ENCODE data around the gene SRGN.
"Not testable (repeated sequence)": the region's sequence is repeated elsewhere in the genome, so short reads cannot be mapped to it uniquely, and the experiment has no call there.

The SRGN gene

GRCh38 chr10:69087590-69088470, at the start of gene SRGN:
TSS of gene SRGN (plus strand) at chr10:69088103. CDS start at chr10:69088158, 55 bp downstream.
- peak; percentile 67 for DNase-seq

GRCh38 chr10:69040904-69041303, 47.0 kb upstream of the SRGN start:
- not testable (repeated sequence) for DNase-seq

GRCh38 chr10:69042417-69042816, 45.5 kb upstream of the SRGN start:
- DNase-seq, result no peak

GRCh38 chr10:69042838-69043237, 45.1 kb upstream of the SRGN start:
- DNase-seq, result no peak

GRCh38 chr10:69043931-69044531, 43.9 kb upstream of the SRGN start:
- no peak for DNase-seq

GRCh38 chr10:69044546-69044945, 43.4 kb upstream of the SRGN start:
- DNase-seq, result no peak

- no peak for DNase-seq
Measured at GRCh38 chr10:69045441-69046300, 42.2 kb upstream of the SRGN start.

- no peak for DNase-seq
Measured at GRCh38 chr10:69047111-69047832, 40.6 kb upstream of the SRGN start.

GRCh38 chr10:69048103-69048502, 39.8 kb upstream of the SRGN start:
- peak; percentile 55 for DNase-seq

GRCh38 chr10:69049566-69049961, 38.3 kb upstream of the SRGN start:
- no peak for DNase-seq

GRCh38 chr10:69051303-69051702, 36.6 kb upstream of the SRGN start:
- DNase-seq, result no peak

- DNase-seq, result no peak
Measured at GRCh38 chr10:69051710-69052487, 36.0 kb upstream of the SRGN start.

- DNase-seq, result no peak
Measured at GRCh38 chr10:69052736-69053135, 35.2 kb upstream of the SRGN start.

- DNase-seq, result no peak
Measured at GRCh38 chr10:69055241-69055640, 32.7 kb upstream of the SRGN start.

- DNase-seq, result no peak
Measured at GRCh38 chr10:69056129-69056528, 31.8 kb upstream of the SRGN start.

GRCh38 chr10:69056536-69057260, 31.2 kb upstream of the SRGN start:
- DNase-seq, result no peak

- no peak for DNase-seq
Measured at GRCh38 chr10:69057261-69057950, 30.5 kb upstream of the SRGN start.

GRCh38 chr10:69057951-69058297, 30.0 kb upstream of the SRGN start:
- DNase-seq, result no peak

- DNase-seq, result no peak
Measured at GRCh38 chr10:69060127-69060798, 27.6 kb upstream of the SRGN start.

Measured in femur (tissue), 1 donor.